GM19438 (cell line): ENCODE measurements around the gene HMX3.

Experiments
- ATAC-seq: cut with Tn5 transposase; IDR thresholded peaks from one replicate; pipeline ENCODE4 v1.9.1; 2021; ENCODE audit warnings: low read depth; ENCODE audit not compliant: unreplicated experiment

HMX3 gene

GRCh38 chr10:123146894-123147634, 11.3 kb downstream of the HMX3 start:
- ATAC-seq, result no peak

GRCh38 chr10:123147635-123148413, 12.1 kb downstream of the HMX3 start, which contains the start of gene HMX2:
Gene HMX2 (plus strand): TSS chr10:123148136. CDS start chr10:123148379, 243 bp downstream.
- ATAC-seq, result no peak

- no peak for ATAC-seq
These were observed 12.8 kb downstream of the HMX3 start for GRCh38 chr10:123148414-123149161.

GRCh38 chr10:123149162-123149567, 13.4 kb downstream of the HMX3 start:
- no peak for ATAC-seq

- no peak for ATAC-seq
These were observed 13.9 kb downstream of the HMX3 start for GRCh38 chr10:123149568-123150270.

GRCh38 chr10:123150271-123150985, 14.7 kb downstream of the HMX3 start:
- ATAC-seq, result no peak

- ATAC-seq, result no peak
These were observed 15.4 kb downstream of the HMX3 start for GRCh38 chr10:123150986-123151736.

GRCh38 chr10:123151737-123152135, 16.0 kb downstream of the HMX3 start:
- no peak for ATAC-seq

GRCh38 chr10:123153486-123154091, 17.8 kb downstream of the HMX3 start:
- ATAC-seq, result no peak

GRCh38 chr10:123154092-123154710, 18.4 kb downstream of the HMX3 start, which contains the start of gene BUB3:
Gene BUB3 (plus strand): TSS chr10:123154402. CDS start chr10:123154918, 516 bp downstream.
- peak; percentile 88 for ATAC-seq

- peak; percentile 47 for ATAC-seq
These were observed 19.1 kb downstream of the HMX3 start for GRCh38 chr10:123154711-123155505.

- no peak for ATAC-seq
These were observed 20.3 kb downstream of the HMX3 start for GRCh38 chr10:123156078-123156477.

GRCh38 chr10:123157210-123157609, 21.4 kb downstream of the HMX3 start:
- ATAC-seq, result no peak

GRCh38 chr10:123158682-123159081, 22.9 kb downstream of the HMX3 start:
- no peak for ATAC-seq

GRCh38 chr10:123160311-123160980, 24.7 kb downstream of the HMX3 start:
- no peak for ATAC-seq

GRCh38 chr10:123164319-123164718, 28.5 kb downstream of the HMX3 start:
- ATAC-seq, result no peak
